IMR-90 (cell line): Measurements from ENCODE around the gene THBS4. TPM values are rescaled to one million over a fixed set of nuclear protein-coding genes. Genes with fewer than 3 reads are reported as not detected.

ENCODE experiments used
- ATAC-seq: fragments of 200-7000 bp; cut with Tn5 transposase; 2 replicates; pipeline ENCODE4 v1.9.1; 2020; ENCODE audit warnings: low read depth, mild to moderate bottlenecking, moderate library complexity
- BruUV-seq: library from RNA; stranded (reverse); fragments of 400-500 nt; replicated peaks from 2 replicates; lab custom pipeline; 2021; lab: Mats Ljungman, UMichigan
- CTCF ChIA-PET: fragments of 300-600 bp; formaldehyde crosslinking; extraction: SDS; loops from one replicate; lab custom pipeline; 2021; ENCODE audit warnings: antibody characterized with exemption; lab: Yijun Ruan, JAX
- POLR2A ChIA-PET: fragments of 300-600 bp; sonication (Branson Sonifier 250); formaldehyde crosslinking; loops from one replicate; lab custom pipeline; 2022; ENCODE audit warnings: antibody characterized with exemption; ENCODE audit not compliant: unreplicated experiment; lab: Charles Lee
- DNase-seq: peaks from one replicate; pipeline ENCODE4 v3.0.0; 2013
- H2AFZ ChIP-seq: replicated peaks from 2 replicates; pipeline ENCODE3; 2013; ENCODE audit warnings: low read length, mild to moderate bottlenecking; ENCODE audit not compliant: poor library complexity
- H2AK5ac ChIP-seq: 2 replicates; pipeline ENCODE4 v1.6.1; 2013; ENCODE audit warnings: low read depth, low read length, inconsistent platforms
- H2AK9ac ChIP-seq: replicated peaks from 2 replicates; pipeline ENCODE3; 2013; ENCODE audit warnings: mild to moderate bottlenecking, low read depth, low read length, moderate library complexity; ENCODE audit not compliant: poor library complexity
- H2BK120ac ChIP-seq: 2 replicates; pipeline ENCODE4 v1.6.1; 2013; ENCODE audit warnings: low read depth, low read length, inconsistent platforms
- H2BK15ac ChIP-seq: 3 replicates; pipeline ENCODE4 v1.6.1; 2013; ENCODE audit warnings: low read depth, low read length, inconsistent platforms
- H2BK20ac ChIP-seq: 2 replicates; pipeline ENCODE4 v1.6.1; 2013; ENCODE audit warnings: low read depth, mild to moderate bottlenecking, inconsistent platforms, low read length, moderate library complexity
- H2BK5ac ChIP-seq: 2 replicates; pipeline ENCODE4 v1.6.1; 2013; ENCODE audit warnings: mild to moderate bottlenecking, low read depth, low read length, inconsistent platforms; ENCODE audit not compliant: poor library complexity, severe bottlenecking
- H3K14ac ChIP-seq: replicated peaks from 2 replicates; pipeline ENCODE4 v1.6.1; 2013; ENCODE audit warnings: low read depth, low read length, inconsistent platforms
- H3K18ac ChIP-seq: 2 replicates; pipeline ENCODE4 v1.6.1; 2013; ENCODE audit warnings: low read depth, low read length, control low read depth
- H3K23ac ChIP-seq: 2 replicates; pipeline ENCODE4 v1.6.1; 2013; ENCODE audit warnings: low read depth, low read length, inconsistent platforms
- H3K27ac ChIP-seq: 2 replicates; pipeline ENCODE4 v1.5.1; 2013; ENCODE audit warnings: mild to moderate bottlenecking, control low read depth, low read length; ENCODE audit not compliant: insufficient read depth
- H3K27me3 ChIP-seq: 2 replicates; pipeline ENCODE4 v1.6.1; 2013; ENCODE audit warnings: low read length; ENCODE audit not compliant: control insufficient read depth, insufficient read depth
- H3K36me3 ChIP-seq: 2 replicates; pipeline ENCODE4 v1.6.1; 2013; ENCODE audit warnings: low read length, mixed read lengths; ENCODE audit not compliant: control insufficient read depth, insufficient read depth
- H3K4ac ChIP-seq: 2 replicates; pipeline ENCODE4 v1.6.1; 2013; ENCODE audit warnings: low read depth, low read length, inconsistent platforms
- H3K4me1 ChIP-seq: 2 replicates; pipeline ENCODE4 v1.6.1; 2013; ENCODE audit warnings: low read length, mixed read lengths; ENCODE audit not compliant: control insufficient read depth, insufficient read depth
- H3K4me2 ChIP-seq: 2 replicates; pipeline ENCODE4 v1.6.1; 2013; ENCODE audit warnings: low read depth, mild to moderate bottlenecking, control low read depth, low read length, moderate library complexity
- H3K4me3 ChIP-seq: 2 replicates; pipeline ENCODE4 v1.5.1; 2013; ENCODE audit warnings: low read depth, mild to moderate bottlenecking, control low read depth, low read length, moderate library complexity; ENCODE audit not compliant: insufficient read depth
- H3K56ac ChIP-seq: 2 replicates; pipeline ENCODE4 v1.6.1; 2013; ENCODE audit warnings: low read length, inconsistent platforms; ENCODE audit not compliant: insufficient read depth; ENCODE audit errors: extremely low read depth
- H3K79me1 ChIP-seq, 2 experiments: 2 replicates each; pipeline ENCODE4 v1.6.1; 2013; ENCODE audit warnings: low read length in 2 of 2, inconsistent platforms in 1 of 2, low read depth in 1 of 2
- H3K9ac ChIP-seq: 2 replicates; pipeline ENCODE4 v1.6.1; 2013; ENCODE audit warnings: low read depth, low read length, control low read depth
- H3K9me1 ChIP-seq: 2 replicates; pipeline ENCODE4 v1.6.1; 2013; ENCODE audit warnings: low read length, inconsistent platforms; ENCODE audit not compliant: insufficient read depth
- H3K9me3 ChIP-seq: 2 replicates; pipeline ENCODE4 v1.6.1; 2013; ENCODE audit warnings: low read length; ENCODE audit not compliant: control insufficient read depth, insufficient read depth
- H4K20me1 ChIP-seq: 2 replicates; pipeline ENCODE4 v1.6.1; 2013; ENCODE audit warnings: low read length, inconsistent platforms; ENCODE audit not compliant: insufficient read depth
- H4K5ac ChIP-seq: 2 replicates; pipeline ENCODE4 v1.6.1; 2013; ENCODE audit warnings: mild to moderate bottlenecking, low read depth, low read length, control low read depth
- H4K8ac ChIP-seq, 2 experiments: 2 replicates each; pipeline ENCODE4 v1.6.1; 2013; ENCODE audit warnings: low read depth in 2 of 2, low read length in 2 of 2, control low read depth in 1 of 2, inconsistent platforms in 1 of 2
- H4K91ac ChIP-seq: 2 replicates; pipeline ENCODE4 v1.6.1; 2013; ENCODE audit warnings: low read depth, low read length, inconsistent platforms; ENCODE audit not compliant: insufficient read depth
- BHLHE40 ChIP-seq: fragments of 150-350 bp; IDR thresholded peaks from 2 replicates; pipeline ENCODE4 v1.6.1; 2016; ENCODE audit warnings: mild to moderate bottlenecking, low read depth, low read length
- CEBPB ChIP-seq: IDR thresholded peaks from 2 replicates; pipeline ENCODE4 v1.6.1; 2012; ENCODE audit warnings: low read depth, low read length, improper control_type of control experiment
- CHD1 ChIP-seq: IDR thresholded peaks from 2 replicates; pipeline ENCODE4 v1.6.1; 2012; ENCODE audit warnings: low read depth, low read length, improper control_type of control experiment
- CTCF ChIP-seq: conservative IDR thresholded peaks from 2 replicates; pipeline ENCODE4 v1.5.1; 2012; ENCODE audit warnings: mild to moderate bottlenecking, low read depth, low read length, improper control_type of control experiment
- ELK1 ChIP-seq: fragments of 150-350 bp; IDR thresholded peaks from 2 replicates; pipeline ENCODE4 v1.6.1; 2016; ENCODE audit warnings: low read depth, mild to moderate bottlenecking, low read length, moderate library complexity, borderline replicate concordance
- FOS ChIP-seq: fragments of 150-350 bp; IDR thresholded peaks from 2 replicates; pipeline ENCODE4 v1.6.1; 2016; ENCODE audit warnings: low read depth, low read length
- MAFK ChIP-seq: IDR thresholded peaks from 2 replicates; pipeline ENCODE4 v1.6.1; 2012; ENCODE audit warnings: low read depth, low read length, improper control_type of control experiment
- MAZ ChIP-seq: IDR thresholded peaks from 2 replicates; pipeline ENCODE4 v1.6.1; 2012; ENCODE audit warnings: low read depth, mild to moderate bottlenecking, low read length, improper control_type of control experiment, moderate library complexity, borderline replicate concordance
- MXI1 ChIP-seq: IDR thresholded peaks from 2 replicates; pipeline ENCODE4 v1.6.1; 2012; ENCODE audit warnings: low read depth, mild to moderate bottlenecking, low read length, moderate library complexity, borderline replicate concordance
- NFE2L2 ChIP-seq: fragments of 150-350 bp; IDR thresholded peaks from 2 replicates; pipeline ENCODE4 v1.6.1; 2016; ENCODE audit warnings: low read depth, mild to moderate bottlenecking, low read length
- POLR2A ChIP-seq: IDR thresholded peaks from 2 replicates; pipeline ENCODE4 v1.6.1; 2012; ENCODE audit warnings: mild to moderate bottlenecking, low read depth, low read length
- RAD21 ChIP-seq: IDR thresholded peaks from 2 replicates; pipeline ENCODE4 v1.6.1; 2012; ENCODE audit warnings: low read length, improper control_type of control experiment
- RCOR1 ChIP-seq: IDR thresholded peaks from 2 replicates; pipeline ENCODE4 v1.6.1; 2012; ENCODE audit warnings: mild to moderate bottlenecking, low read length, improper control_type of control experiment; ENCODE audit not compliant: insufficient replicate concordance
- RFX5 ChIP-seq: IDR thresholded peaks from 2 replicates; pipeline ENCODE4 v1.8.0; 2012; ENCODE audit warnings: low read depth, mild to moderate bottlenecking, low read length, moderate library complexity
- SMC3 ChIP-seq: fragments of 150-350 bp; IDR thresholded peaks from 2 replicates; pipeline ENCODE4 v1.6.1; 2016; ENCODE audit warnings: low read depth, mild to moderate bottlenecking, antibody characterized with exemption, low read length, moderate library complexity
- USF2 ChIP-seq: fragments of 150-350 bp; IDR thresholded peaks from 2 replicates; pipeline ENCODE4 v1.6.1; 2017; ENCODE audit warnings: mild to moderate bottlenecking, antibody characterized with exemption, low read length, low read depth
- WGBS, 2 experiments: methylation state at CpG; one replicate each; pipeline versions ENCODE4 v1.1.5 to v1.1.7; 2013; ENCODE audit warnings: missing lambda C conversion rate in 2 of 2; ENCODE audit not compliant: insufficient read length in 1 of 2; ENCODE audit errors: extremely low coverage in 2 of 2; 5-methylcytosine and 5-hydroxymethylcytosine counted together
- dilution Hi-C: fragments of 300-500 bp; cut with HindIII; formaldehyde crosslinking; loops from one replicate; pipeline ENCODE4 v1.14.3; 2018; ENCODE audit warnings: low sequenced_read_pairs; ENCODE audit not compliant: unreplicated experiment
- in situ Hi-C: fragments of 300-500 bp; cut with MboI; formaldehyde crosslinking; loops from 3 replicates; pipeline ENCODE4 v1.14.3; 2019; ENCODE audit warnings: low sequenced_read_pairs, inconsistent platforms, mixed read lengths
- intact Hi-C: fragments of 100-400 bp; cut with micrococcal nuclease; formaldehyde crosslinking; loops from 2 replicates; pipeline ENCODE4 v1.10.0; 2022
- polyA plus RNA-seq, 3 experiments: library from polyadenylated mRNA; depleted of rRNA; stranded (reverse); fragments of >200 nt; gene quantifications; 2 replicates each; pipeline ENCODE4 v1.2.3, GENCODE V29; 2012; ENCODE audit warnings: low replicate concordance in 1 of 3
- total RNA-seq: library from RNA; depleted of rRNA; stranded (reverse); fragments of >200 nt; gene quantifications from 2 replicates; pipeline ENCODE4 v1.2.3, GENCODE V29; 2012

The THBS4 gene
- total and polyA plus RNA-seq, 2 of the 4 experiments (the other 2 are of a cell fraction), result 0.90 to 0.92 TPM

- intact Hi-C loops, result no loop called here
- POLR2A ChIA-PET, result interaction anchor here (0.6 kb wide), 1 partner anchor 10 kb away, joined by 3 read pairs; no protein-coding TSS in a partner anchor
- no peak overlapping the region for H3K4ac ChIP-seq
Observed at GRCh38 chr5:80069251-80069800, 34.2 kb downstream of the THBS4 start.

More at GRCh38 chr5:80069251-80069800, 34.2 kb downstream of the THBS4 start:
- Histone ChIP-seq H2BK120ac (no peak overlapping the region), H3K4me2 (no peak overlapping the region), H3K36me3 (no peaks in the 10 kb centered on the region), H3K4me3 (no peak overlapping the region), H2AK5ac (no peak overlapping the region), H3K9ac (no peak overlapping the region), H3K56ac (no peak overlapping the region), H4K91ac (no peak overlapping the region), H3K14ac (no peak overlapping the region), H4K8ac (no peak overlapping the region), H2BK20ac (no peak overlapping the region), H3K79me1 (no peaks in the 10 kb centered on the region), H3K23ac (no peak overlapping the region), H3K4me1 (peaks cover 2% of the 10 kb centered on the region; the same call in 1 of the 2 replicates), H3K27ac (no peak overlapping the region), H2AK9ac (no peak overlapping the region), H3K9me1 (no peaks in the 10 kb centered on the region), H3K18ac (no peak overlapping the region), H2BK5ac (no peak overlapping the region), H2BK15ac (no peak overlapping the region), H2AFZ (no peak overlapping the region), H3K9me3 (no peaks in the 10 kb centered on the region), H3K27me3 (peaks cover 6% of the 10 kb centered on the region; the same call in 1 of the 2 replicates), H4K20me1 (no peaks in the 10 kb centered on the region), H4K5ac (no peak overlapping the region)
- no TSS peak for BruUV-seq
- DNase-seq, result no peak
- WGBS, 2 experiments, result no CpG with 5 or more reads among the region's 4 CpGs
- TF ChIP-seq RAD21 (no peak), MXI1 (no peak), NFE2L2 (no peak), BHLHE40 (no peak), CHD1 (no peak), CEBPB (no peak), SMC3 (no peak), RCOR1 (no peak), RFX5 (no peak), MAFK (no peak), POLR2A (no peak), CTCF (no peak), ELK1 (no peak), MAZ (no peak), FOS (no peak), USF2 (no peak)
- in situ Hi-C loops (no loop called here), dilution Hi-C loops (no loop called here)
- CTCF ChIA-PET, result no interaction called here
- peak; percentile 35; the same call in 1 of the 2 replicates for ATAC-seq
